ENCODE results near the gene GHR. TPM values are rescaled to one million over a fixed set of nuclear protein-coding genes. Genes with fewer than 3 reads are reported as not detected.

Gene GHR
- total RNA-seq, 2 experiments from 2014 or later, result not detected

DNA sequence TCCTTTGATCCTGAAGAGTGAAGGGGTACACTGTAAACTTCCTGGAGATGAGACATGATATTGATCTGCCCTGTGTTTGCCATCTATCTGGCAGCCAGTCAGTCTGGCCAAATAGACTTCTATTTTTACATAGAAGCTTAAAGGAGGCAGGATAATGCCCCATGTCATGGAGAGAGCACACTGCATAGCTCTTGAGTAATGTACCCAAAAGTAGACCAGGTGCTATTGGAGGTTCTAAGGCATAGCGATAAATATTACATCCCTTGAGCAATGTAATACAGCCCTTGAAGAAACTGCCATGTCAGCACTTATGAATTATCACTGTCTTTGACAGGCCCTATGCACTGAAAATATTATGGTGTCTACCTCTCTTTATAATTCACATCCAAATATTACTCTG, 131.8 kb downstream of the GHR start:
- Histone ChIP-seq H2AFZ (ENCODE audit: low read length) (no peak overlapping the region), H3K4me1 (ENCODE audit: insufficient read depth, low read length, poor library complexity, severe bottlenecking) (no peaks in the 10 kb centered on the region), H3K9me3 (ENCODE audit: low read length) (no peaks in the 10 kb centered on the region), H3K36me3 (ENCODE audit: insufficient read depth, low read length) (no peaks in the 10 kb centered on the region), H3K79me2 (ENCODE audit: insufficient read depth, low read depth, low read length) (no peaks in the 10 kb centered on the region), H3K4me3 (ENCODE audit: low read depth, low read length, poor library complexity, severe bottlenecking) (no peak overlapping the region), H3K9me2 (ENCODE audit: insufficient read depth, low read length) (no peaks in the 10 kb centered on the region), H3K27ac (ENCODE audit: low read depth, low read length, poor library complexity, severe bottlenecking) (no peak overlapping the region), H3K4me2 (ENCODE audit: low read length) (no peak overlapping the region), H4K20me1 (ENCODE audit: insufficient read depth, low read length) (no peaks in the 10 kb centered on the region)
- ChIA-PET POLR2A (no interaction called here), CTCF (ENCODE audit: unreplicated experiment) (no interaction called here)
- no peak for DNase-seq (ENCODE audit: low spot score)
- intact Hi-C loops (cut with micrococcal nuclease; ENCODE audit: unreplicated experiment), result no loop called here
- no peak for TF ChIP-seq EZH2phosphoT487 (IDR thresholded peaks at IDR 0.05; ENCODE audit: borderline replicate concordance, low read depth, low read length)
- TF ChIP-seq, protein P1, sequence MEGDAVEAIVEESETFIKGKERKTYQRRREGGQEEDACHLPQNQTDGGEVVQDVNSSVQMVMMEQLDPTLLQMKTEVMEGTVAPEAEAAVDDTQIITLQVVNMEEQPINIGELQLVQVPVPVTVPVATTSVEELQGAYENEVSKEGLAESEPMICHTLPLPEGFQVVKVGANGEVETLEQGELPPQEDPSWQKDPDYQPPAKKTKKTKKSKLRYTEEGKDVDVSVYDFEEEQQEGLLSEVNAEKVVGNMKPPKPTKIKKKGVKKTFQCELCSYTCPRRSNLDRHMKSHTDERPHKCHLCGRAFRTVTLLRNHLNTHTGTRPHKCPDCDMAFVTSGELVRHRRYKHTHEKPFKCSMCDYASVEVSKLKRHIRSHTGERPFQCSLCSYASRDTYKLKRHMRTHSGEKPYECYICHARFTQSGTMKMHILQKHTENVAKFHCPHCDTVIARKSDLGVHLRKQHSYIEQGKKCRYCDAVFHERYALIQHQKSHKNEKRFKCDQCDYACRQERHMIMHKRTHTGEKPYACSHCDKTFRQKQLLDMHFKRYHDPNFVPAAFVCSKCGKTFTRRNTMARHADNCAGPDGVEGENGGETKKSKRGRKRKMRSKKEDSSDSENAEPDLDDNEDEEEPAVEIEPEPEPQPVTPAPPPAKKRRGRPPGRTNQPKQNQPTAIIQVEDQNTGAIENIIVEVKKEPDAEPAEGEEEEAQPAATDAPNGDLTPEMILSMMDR (conservative IDR thresholded peaks at IDR 0.05; ENCODE audit: low read length), result no peak
- BruUV-seq (replicated peaks), result no TSS peak

DNA sequence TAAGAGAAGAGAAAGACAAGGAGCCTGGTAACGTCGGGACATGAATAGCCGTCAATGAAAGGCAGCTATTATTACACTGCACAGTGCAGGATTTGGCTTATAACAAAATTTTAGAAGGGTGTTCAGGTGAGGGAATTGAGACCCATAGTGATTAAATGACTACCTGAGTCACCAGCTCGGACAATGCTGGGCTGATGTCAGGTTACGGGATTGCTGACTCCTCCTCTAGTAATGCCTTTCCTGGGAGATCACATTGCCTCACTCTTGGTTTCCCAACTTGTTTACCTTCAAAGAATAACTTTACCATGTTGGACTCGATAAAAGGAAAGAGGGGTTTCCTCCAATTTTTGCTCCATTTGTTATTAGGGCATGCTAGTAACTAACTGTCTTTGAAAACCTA, 132.6 kb downstream of the GHR start:
- H2AFZ ChIP-seq (ENCODE audit: low read length), result no peak overlapping the region
- H3K27ac ChIP-seq (ENCODE audit: low read depth, low read length, poor library complexity, severe bottlenecking), result no peak overlapping the region
- POLR2A ChIA-PET, result no interaction called here
- no peak overlapping the region for H3K4me2 ChIP-seq (ENCODE audit: low read length)
- no TSS peak for BruUV-seq (replicated peaks)
- intact Hi-C loops (cut with micrococcal nuclease; ENCODE audit: unreplicated experiment), result no loop called here
- no peak for DNase-seq (ENCODE audit: low spot score)
- H3K9me3 ChIP-seq (ENCODE audit: low read length), result no peaks in the 10 kb centered on the region
- H3K4me1 ChIP-seq (ENCODE audit: insufficient read depth, low read length, poor library complexity, severe bottlenecking), result no peaks in the 10 kb centered on the region
- CTCF ChIA-PET (ENCODE audit: unreplicated experiment), result no interaction called here
- TF ChIP-seq EZH2phosphoT487 (IDR thresholded peaks at IDR 0.05; ENCODE audit: borderline replicate concordance, low read depth, low read length), result no peak
- TF ChIP-seq, protein P1 (conservative IDR thresholded peaks at IDR 0.05; ENCODE audit: low read length), result no peak
- H3K4me3 ChIP-seq (ENCODE audit: low read depth, low read length, poor library complexity, severe bottlenecking), result no peak overlapping the region
- H3K36me3 ChIP-seq (ENCODE audit: insufficient read depth, low read length), result no peaks in the 10 kb centered on the region
- no peaks in the 10 kb centered on the region for H3K79me2 ChIP-seq (ENCODE audit: insufficient read depth, low read depth, low read length)
- no peaks in the 10 kb centered on the region for H4K20me1 ChIP-seq (ENCODE audit: insufficient read depth, low read length)
- no peaks in the 10 kb centered on the region for H3K9me2 ChIP-seq (ENCODE audit: insufficient read depth, low read length)

DNA sequence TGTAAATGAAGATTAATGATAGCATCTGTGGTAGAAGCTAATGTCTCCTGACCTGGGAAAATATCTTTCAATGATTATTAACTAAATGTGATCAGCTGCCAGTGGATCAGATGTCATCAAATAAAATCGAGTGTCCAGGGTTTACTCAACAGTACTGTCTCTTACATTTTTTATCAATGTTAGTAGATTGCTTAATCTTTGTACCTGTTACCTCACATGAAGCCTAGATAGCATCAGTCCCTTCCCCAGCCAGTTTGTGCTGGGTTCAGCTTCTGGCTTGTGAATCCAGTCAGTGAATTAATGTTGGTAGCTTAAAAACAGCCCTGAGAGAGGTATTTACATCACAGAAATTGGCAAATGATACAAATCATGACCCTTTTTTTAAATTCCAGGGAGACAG, 134.4 kb downstream of the GHR start:
- H2AFZ ChIP-seq (ENCODE audit: low read length), result no peak overlapping the region
- no peak overlapping the region for H3K27ac ChIP-seq (ENCODE audit: low read depth, low read length, poor library complexity, severe bottlenecking)
- ChIA-PET CTCF (ENCODE audit: unreplicated experiment) (no interaction called here), POLR2A (no interaction called here)
- H3K36me3 ChIP-seq (ENCODE audit: insufficient read depth, low read length), result no peaks in the 10 kb centered on the region
- DNase-seq (ENCODE audit: low spot score), result no peak
- H3K9me2 ChIP-seq (ENCODE audit: insufficient read depth, low read length), result no peaks in the 10 kb centered on the region
- H4K20me1 ChIP-seq (ENCODE audit: insufficient read depth, low read length), result no peaks in the 10 kb centered on the region
- no peak overlapping the region for H3K4me3 ChIP-seq (ENCODE audit: low read depth, low read length, poor library complexity, severe bottlenecking)
- no TSS peak for BruUV-seq (replicated peaks)
- no peak for TF ChIP-seq EZH2phosphoT487 (IDR thresholded peaks at IDR 0.05; ENCODE audit: borderline replicate concordance, low read depth, low read length)
- TF ChIP-seq, protein P1 (conservative IDR thresholded peaks at IDR 0.05; ENCODE audit: low read length), result no peak
- intact Hi-C loops (cut with micrococcal nuclease; ENCODE audit: unreplicated experiment), result no loop called here
- H3K4me2 ChIP-seq (ENCODE audit: low read length), result no peak overlapping the region
- H3K9me3 ChIP-seq (ENCODE audit: low read length), result no peaks in the 10 kb centered on the region
- H3K4me1 ChIP-seq (ENCODE audit: insufficient read depth, low read length, poor library complexity, severe bottlenecking), result no peaks in the 10 kb centered on the region
- no peaks in the 10 kb centered on the region for H3K79me2 ChIP-seq (ENCODE audit: insufficient read depth, low read depth, low read length)
